HG02938 (cell line): ENCODE results near the gene SMIM23.
"Not testable (repeated sequence)": the region's sequence is repeated elsewhere in the genome, so short reads cannot be mapped to it uniquely, and the experiment has no call there.

Experiments used
- ATAC-seq: cut with Tn5 transposase; IDR thresholded peaks from one replicate; pipeline ENCODE4 v1.9.1; 2021; ENCODE audit warnings: mild to moderate bottlenecking, moderate library complexity; ENCODE audit not compliant: unreplicated experiment

The SMIM23 gene

GRCh38 chr5:171771856-171772255, 13.8 kb upstream of the SMIM23 start:
- no peak for ATAC-seq

GRCh38 chr5:171773106-171773505, 12.5 kb upstream of the SMIM23 start:
- no peak for ATAC-seq

GRCh38 chr5:171774418-171774817, 11.2 kb upstream of the SMIM23 start:
- ATAC-seq = no peak

GRCh38 chr5:171776213-171776612, 9.4 kb upstream of the SMIM23 start:
- no peak for ATAC-seq

GRCh38 chr5:171776770-171777759, 8.6 kb upstream of the SMIM23 start:
- no peak for ATAC-seq

DNA sequence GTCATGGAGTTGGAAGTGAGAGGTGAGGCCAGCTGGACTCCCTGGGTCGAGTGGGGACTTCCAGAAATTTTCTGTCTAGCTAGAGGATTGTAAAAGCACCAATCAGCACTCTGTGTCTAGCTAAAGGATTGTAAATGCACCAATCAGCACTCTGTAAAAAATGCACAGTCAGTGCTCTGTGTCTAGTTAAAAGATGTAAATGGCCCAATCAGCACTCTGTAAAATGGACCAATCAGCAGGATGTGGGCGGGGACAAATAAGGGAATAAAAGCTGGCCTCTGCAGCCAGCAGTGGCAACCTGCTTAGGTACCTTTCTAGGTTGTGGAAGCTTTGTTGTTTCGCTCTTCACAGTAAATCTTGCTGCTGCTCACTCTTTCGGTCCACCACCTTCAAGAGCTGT, 3.9 kb upstream of the SMIM23 start:
- not testable (repeated sequence) for ATAC-seq

DNA sequence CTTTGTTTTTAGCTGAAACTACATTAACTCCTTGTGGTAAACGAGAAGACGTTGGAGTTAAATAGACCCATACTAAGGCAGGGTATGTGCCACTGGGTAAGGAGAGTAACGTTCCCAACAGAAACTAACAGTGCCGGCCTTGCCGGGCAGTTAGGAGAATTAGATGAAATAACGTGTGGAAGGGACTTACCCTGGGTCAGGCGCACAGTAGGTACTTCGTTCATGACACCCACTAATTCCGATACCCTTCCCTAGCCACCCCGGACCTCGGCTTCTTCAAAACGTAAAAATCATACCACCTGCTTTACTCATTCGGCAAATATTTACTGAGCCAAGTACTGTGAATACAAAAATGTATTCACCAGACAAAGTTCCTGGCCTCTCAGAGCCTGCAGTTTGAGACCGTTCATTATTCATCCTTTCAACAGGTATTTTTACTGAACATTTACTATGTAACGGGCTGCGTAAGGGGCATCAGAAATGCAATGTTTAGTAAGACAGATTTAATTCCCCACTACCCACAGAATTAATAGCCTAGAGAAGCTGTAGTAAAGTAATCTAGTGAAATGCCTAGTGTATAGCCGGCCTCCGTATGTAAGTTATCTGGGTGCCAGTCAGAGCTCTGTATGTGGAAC, 3.2 kb upstream of the SMIM23 start:
- no peak for ATAC-seq

DNA sequence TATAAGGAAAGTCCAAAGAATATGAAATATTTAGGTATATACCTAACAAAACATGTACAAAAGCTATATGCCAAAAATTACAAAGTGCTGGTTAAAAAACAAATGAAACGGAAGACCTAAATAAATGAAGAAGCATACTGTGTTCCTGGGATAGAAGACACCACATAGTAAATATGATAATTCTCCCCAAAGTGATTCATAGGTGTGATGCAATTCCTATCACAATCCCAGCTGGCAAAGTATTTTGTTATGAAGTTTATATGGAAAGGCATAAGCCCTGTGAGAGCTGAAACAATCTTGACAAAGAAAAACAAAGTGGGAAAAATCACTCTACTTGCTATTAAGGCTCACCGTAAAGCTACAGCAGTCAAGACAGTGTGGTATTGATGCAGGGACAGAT, 2.6 kb upstream of the SMIM23 start:
- no peak for ATAC-seq

DNA sequence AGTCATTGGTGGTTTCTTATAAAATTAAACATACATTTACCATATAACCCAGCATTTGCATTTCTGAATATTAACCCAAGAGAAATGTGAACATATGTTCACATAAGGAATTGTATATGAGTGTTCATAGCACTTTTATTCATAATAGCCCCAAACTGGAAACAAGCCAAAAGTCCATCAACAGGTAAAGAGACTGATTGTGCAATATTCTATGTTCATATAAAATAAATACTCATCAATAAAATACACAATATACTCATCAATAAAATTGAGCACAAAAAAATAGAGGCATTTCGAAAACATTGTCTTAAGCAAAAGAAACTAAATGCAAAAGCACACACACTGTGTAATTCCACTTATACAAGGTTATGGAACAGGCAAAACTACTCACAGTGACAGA, 3.7 kb downstream of the SMIM23 start:
- no peak for ATAC-seq

GRCh38 chr5:171790408-171790807, 4.8 kb downstream of the SMIM23 start:
- no peak for ATAC-seq

GRCh38 chr5:171794470-171794960, 8.9 kb downstream of the SMIM23 start:
- no peak for ATAC-seq

- no peak for ATAC-seq
These were observed 9.8 kb downstream of the SMIM23 start for GRCh38 chr5:171795381-171795780.

GRCh38 chr5:171796436-171796835, 10.8 kb downstream of the SMIM23 start:
- no peak for ATAC-seq

DNA sequence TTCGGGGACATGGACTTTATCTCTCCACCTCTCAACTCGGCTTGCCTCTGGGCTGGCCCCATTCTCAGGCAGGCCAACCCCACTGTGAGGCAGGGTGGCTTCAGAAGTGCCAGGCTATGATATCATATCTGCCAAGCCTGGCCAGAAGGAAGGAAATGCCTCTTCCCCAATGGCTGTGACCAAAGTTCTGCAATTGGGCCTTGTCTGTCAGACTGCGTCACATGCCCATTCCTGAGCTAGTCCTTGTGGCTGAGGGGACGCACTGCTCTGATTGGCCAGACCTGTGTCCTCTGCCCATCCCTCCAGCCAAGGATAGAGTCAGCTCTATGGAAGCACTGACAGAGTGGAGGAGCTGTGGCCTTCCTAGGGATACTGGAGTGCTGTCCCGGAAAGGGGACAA, 11.9 kb downstream of the SMIM23 start:
- no peak for ATAC-seq

DNA sequence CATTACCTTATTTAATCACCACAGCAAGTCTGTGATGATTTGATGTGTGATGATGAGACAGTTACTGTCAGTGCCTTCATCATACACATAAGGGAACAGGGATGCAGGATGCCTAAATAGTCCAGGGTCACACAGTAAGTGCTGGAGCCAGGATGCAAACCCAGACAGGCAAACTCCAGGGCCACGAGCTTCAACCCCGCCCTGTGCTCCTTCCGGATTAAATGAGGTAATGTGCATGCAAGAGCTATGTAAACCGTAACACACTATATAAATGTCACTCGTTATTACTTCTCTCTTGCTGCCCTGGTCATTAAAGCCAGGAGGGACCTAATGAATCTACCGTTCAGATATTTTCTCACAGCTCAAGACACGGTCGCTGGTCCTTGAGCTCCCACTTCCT, 12.8 kb downstream of the SMIM23 start:
- ATAC-seq = no peak

DNA sequence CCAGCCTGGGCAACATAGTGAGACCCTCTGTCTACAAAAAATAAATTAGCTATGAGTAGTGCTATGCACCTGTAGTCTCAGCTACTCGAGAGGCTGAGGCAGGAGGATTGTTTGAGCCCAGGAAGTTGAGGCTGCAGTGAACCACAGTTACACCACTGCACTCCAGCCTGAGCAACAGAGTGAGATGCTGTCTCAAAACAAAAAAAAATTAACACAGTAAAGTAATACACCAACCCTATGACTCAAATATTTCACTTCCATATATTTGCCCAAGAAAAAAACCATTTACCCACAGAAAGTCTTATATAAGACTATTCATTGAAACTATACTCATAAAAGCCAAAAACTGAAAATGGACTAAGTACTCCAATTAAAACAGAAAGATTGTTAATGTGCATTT, 16.2 kb downstream of the SMIM23 start:
- ATAC-seq = no peak

GRCh38 chr5:171805746-171806145, 20.1 kb downstream of the SMIM23 start:
- ATAC-seq = no peak

GRCh38 chr5:171806976-171807747, 21.5 kb downstream of the SMIM23 start:
- ATAC-seq = no peak

- ATAC-seq = no peak
These were observed 22.8 kb downstream of the SMIM23 start for GRCh38 chr5:171808453-171808852.

DNA sequence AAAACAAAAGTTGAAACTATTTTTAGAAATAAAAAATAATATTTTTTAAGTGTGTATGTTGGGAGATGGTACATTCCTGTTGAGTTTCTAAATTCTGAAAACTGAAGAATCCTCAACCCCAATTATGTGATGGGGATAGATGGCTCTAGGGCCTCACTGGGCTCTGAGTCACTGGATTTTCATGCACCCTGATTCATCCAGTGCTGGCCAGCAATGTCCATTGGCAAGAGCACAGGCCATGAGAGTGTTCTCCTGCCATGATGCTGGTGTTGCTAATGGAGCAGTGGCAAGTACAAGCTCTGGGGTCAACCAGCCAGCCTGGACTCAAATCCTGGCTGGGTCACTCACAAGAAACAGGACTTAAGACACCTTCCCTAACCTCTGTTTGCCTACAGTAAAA, 23.3 kb downstream of the SMIM23 start:
- no peak for ATAC-seq

- ATAC-seq = no peak
These were observed 24.6 kb downstream of the SMIM23 start for GRCh38 chr5:171810227-171810626.
